Endothelial cell of umbilical vein (primary cell): ENCODE data around the gene ZBTB17. TPM values are rescaled to one million over a fixed set of nuclear protein-coding genes. Genes with fewer than 3 reads are reported as not detected.

Experiments
- BruUV-seq: library from RNA; stranded (reverse); fragments of 400-500 nt; replicated peaks from 2 replicates; lab custom pipeline; 2021; lab: Mats Ljungman, UMichigan
- CTCF ChIA-PET: fragments of 300-600, 350-600 bp; sonication (Branson Sonifier 250); formaldehyde crosslinking; loops from one replicate; lab custom pipeline; 2021; ENCODE audit warnings: antibody characterized with exemption, inconsistent platforms; lab: Charles Lee
- POLR2A ChIA-PET: fragments of 300-600, 350-600 bp; sonication (Branson Sonifier 250); formaldehyde crosslinking; loops from one replicate; lab custom pipeline; 2021; ENCODE audit warnings: antibody characterized with exemption, inconsistent platforms; lab: Charles Lee
- DNase-seq: peaks from one replicate; pipeline ENCODE4 v3.0.0-alpha.2; 2011; ENCODE audit warnings: low read depth, low spot score
- FAIRE-seq: peaks from 2 replicates; lab custom pipeline; 2011; peaks lifted over from hg19 to GRCh38; lab: Jason Lieb, UNC
- H2AFZ ChIP-seq: 2 replicates; pipeline ENCODE4 v1.6.0; 2012; ENCODE audit warnings: low read depth, low read length, control low read depth, inconsistent platforms
- H3K27ac ChIP-seq: 2 replicates; pipeline ENCODE4 v1.5.1; 2011; ENCODE audit warnings: low read depth, mild to moderate bottlenecking, control low read depth, low read length, moderate library complexity; ENCODE audit not compliant: insufficient read depth
- H3K27me3 ChIP-seq, 2 experiments: 2 replicates each; pipeline versions ENCODE4 v1.6.0 to v1.6.1; 2011; ENCODE audit warnings: low read length in 2 of 2, mixed read lengths in 1 of 2; ENCODE audit not compliant: control insufficient read depth in 2 of 2, insufficient read depth in 2 of 2
- H3K36me3 ChIP-seq, 2 experiments: 2 replicates in 1 of 2; 3 replicates in 1 of 2; pipeline ENCODE4 v1.5.1; 2011; ENCODE audit warnings: low read length in 2 of 2, mild to moderate bottlenecking in 1 of 2, moderate library complexity in 1 of 2; ENCODE audit not compliant: control insufficient read depth in 2 of 2, insufficient read depth in 2 of 2; ENCODE audit errors: extremely low read depth in 1 of 2
- H3K4me1 ChIP-seq: 3 replicates; pipeline ENCODE4 v1.5.1; 2011; ENCODE audit warnings: mild to moderate bottlenecking, low read length; ENCODE audit not compliant: control insufficient read depth, insufficient read depth; ENCODE audit errors: extremely low read depth
- H3K4me2 ChIP-seq: 2 replicates; pipeline ENCODE4 v1.6.1; 2011; ENCODE audit warnings: low read length, control low read depth, mixed read lengths; ENCODE audit not compliant: insufficient read depth
- H3K4me3 ChIP-seq, 3 experiments: fragments of 200-600 bp in 1 of 3; sonication (generic), shearing (Covaris generic) in 1 of 3; replicated peaks in 1 of 3; 2 replicates each; pipeline ENCODE4 v1.5.1; 2011 to 2016; ENCODE audit warnings: control low read depth in 3 of 3, low read length in 3 of 3, mild to moderate bottlenecking in 2 of 3, inconsistent platforms in 1 of 3, low read depth in 1 of 3, moderate library complexity in 1 of 3; ENCODE audit not compliant: insufficient read depth in 1 of 3
- H3K79me2 ChIP-seq: 2 replicates; pipeline ENCODE4 v1.6.0; 2012; ENCODE audit warnings: low read length, inconsistent platforms; ENCODE audit not compliant: control insufficient read depth, insufficient read depth
- H3K9ac ChIP-seq: replicated peaks from 2 replicates; pipeline ENCODE3; 2011; ENCODE audit warnings: low read length, control low read depth; ENCODE audit not compliant: insufficient read depth; ENCODE audit errors: extremely low read depth
- H3K9me1 ChIP-seq: replicated peaks from 3 replicates; pipeline ENCODE4 v1.6.0; 2011; ENCODE audit warnings: mild to moderate bottlenecking, low read length; ENCODE audit not compliant: control insufficient read depth, insufficient read depth; ENCODE audit errors: extremely low read depth
- H3K9me3 ChIP-seq: replicated peaks from 2 replicates; pipeline ENCODE4 v1.5.1; 2012; ENCODE audit warnings: low read length, inconsistent platforms; ENCODE audit not compliant: control insufficient read depth, insufficient read depth
- H4K20me1 ChIP-seq: replicated peaks from 2 replicates; pipeline ENCODE3; 2011; ENCODE audit warnings: mild to moderate bottlenecking, low read length; ENCODE audit not compliant: control insufficient read depth, insufficient read depth; ENCODE audit errors: extremely low read depth
- EZH2 ChIP-seq: IDR thresholded peaks from 2 replicates; pipeline ENCODE4 v1.6.1; 2012; ENCODE audit warnings: borderline replicate concordance, low read depth, mild to moderate bottlenecking, moderate library complexity, low read length, inconsistent platforms; ENCODE audit not compliant: severe bottlenecking
- FOS ChIP-seq: IDR thresholded peaks from 2 replicates; pipeline ENCODE4 v1.6.1; 2011; ENCODE audit warnings: mild to moderate bottlenecking, low read length, moderate library complexity, borderline replicate concordance; ENCODE audit not compliant: insufficient read depth
- GATA2 ChIP-seq: IDR thresholded peaks from 2 replicates; pipeline ENCODE4 v1.7.0; 2011; ENCODE audit warnings: low read depth, mild to moderate bottlenecking, moderate library complexity, mixed read lengths, low read length; ENCODE audit not compliant: insufficient read length, insufficient read depth
- JUN ChIP-seq: IDR thresholded peaks from 2 replicates; pipeline ENCODE4 v1.6.1; 2011; ENCODE audit warnings: borderline replicate concordance, low read depth; ENCODE audit not compliant: insufficient read length, insufficient read depth
- MYC ChIP-seq: IDR thresholded peaks from one replicate; pipeline ENCODE4 v1.6.1; 2011; ENCODE audit warnings: mild to moderate bottlenecking, low read depth, low read length
- POLR2A ChIP-seq: IDR thresholded peaks from 2 replicates; pipeline ENCODE4 v1.6.1; 2012; ENCODE audit warnings: low read depth, mild to moderate bottlenecking, control low read depth, low read length
- POLR2AphosphoS5 ChIP-seq: IDR thresholded peaks from 2 replicates; pipeline ENCODE4 v1.6.1; 2012; ENCODE audit warnings: low read depth, mild to moderate bottlenecking, control low read depth, low read length, moderate library complexity; ENCODE audit not compliant: insufficient read depth
- dilution Hi-C: fragments of 300-500 bp; cut with MboI; formaldehyde crosslinking; loops from one replicate; pipeline ENCODE4 v1.15.0; 2019; ENCODE audit warnings: low sequenced_read_pairs; ENCODE audit not compliant: extremely low pct_ligation_motif_present
- intact Hi-C: fragments of 100-400 bp; cut with micrococcal nuclease; formaldehyde crosslinking; loops from one replicate; pipeline ENCODE4 v1.10.0; 2022
- polyA plus RNA-seq, 4 experiments: library from polyadenylated mRNA; depleted of rRNA in 3 of 4; stranded (reverse) in 3 of 4; unstranded in 1 of 4; fragments of >200 nt; gene quantifications; 2 replicates each; pipeline versions ENCODE4 v1.2.1 to v1.2.3, GENCODE V29; 2011 to 2012; ENCODE audit warnings: missing spikeins in 1 of 4
- total RNA-seq: library from RNA; stranded (reverse); gene quantifications from 2 replicates; pipeline ENCODE4 v1.2.3, GENCODE V29; 2021
- TF ChIP-seq, protein P1 (sequence below): IDR thresholded peaks from 2 replicates; pipeline ENCODE4 v1.6.1; 2011; ENCODE audit not compliant: insufficient read depth, insufficient read length
- TF ChIP-seq, protein P2 (sequence below), 2 donors: IDR thresholded peaks; 1 replicate in 1 of 2; 2 replicates in 1 of 2; pipeline ENCODE4 v1.5.1; 2011; ENCODE audit warnings: low read length in 2 of 2, mild to moderate bottlenecking in 2 of 2, moderate library complexity in 2 of 2, control low read depth in 1 of 2, inconsistent platforms in 1 of 2, low read depth in 1 of 2; ENCODE audit not compliant: insufficient read depth in 1 of 2; ENCODE audit errors: extremely low read depth in 1 of 2

Gene ZBTB17
- total and polyA plus RNA-seq, 2 donors (not counting 3 experiments of a cell fraction or from before 2014, with no cell fraction given), result 43.9 to 72.7 TPM

DNA sequence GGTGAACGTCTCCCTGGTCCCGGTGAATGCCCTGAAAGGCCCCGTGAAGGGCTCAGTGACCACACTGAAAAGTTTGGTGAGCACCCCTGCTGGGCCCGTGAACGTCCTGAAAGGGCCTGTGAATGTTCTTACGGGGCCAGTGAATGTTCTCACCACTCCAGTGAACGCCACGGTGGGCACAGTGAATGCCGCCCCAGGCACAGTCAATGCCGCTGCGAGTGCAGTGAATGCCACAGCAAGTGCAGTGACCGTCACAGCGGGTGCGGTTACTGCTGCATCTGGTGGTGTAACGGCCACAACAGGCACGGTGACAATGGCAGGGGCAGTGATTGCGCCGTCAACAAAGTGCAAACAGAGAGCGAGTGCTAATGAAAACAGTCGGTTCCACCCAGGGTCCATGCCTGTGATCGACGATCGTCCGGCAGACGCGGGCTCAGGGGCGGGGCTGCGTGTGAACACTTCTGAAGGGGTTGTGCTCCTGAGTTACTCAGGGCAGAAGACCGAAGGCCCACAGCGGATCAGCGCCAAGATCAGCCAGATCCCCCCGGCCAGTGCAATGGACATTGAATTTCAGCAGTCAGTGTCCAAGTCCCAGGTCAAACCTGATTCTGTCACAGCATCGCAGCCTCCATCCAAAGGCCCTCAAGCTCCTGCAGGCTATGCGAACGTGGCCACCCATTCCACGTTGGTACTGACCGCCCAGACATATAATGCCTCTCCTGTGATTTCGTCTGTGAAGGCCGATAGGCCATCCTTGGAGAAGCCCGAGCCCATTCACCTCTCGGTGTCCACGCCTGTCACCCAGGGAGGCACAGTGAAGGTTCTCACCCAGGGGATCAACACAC is 41.5 kb downstream of the ZBTB17 start:
- Histone ChIP-seq H2AFZ (no peak overlapping the region), H3K27me3 (no peaks in the 10 kb centered on the region), H3K27ac (no peak overlapping the region), H3K9me3 (no peaks in the 10 kb centered on the region), H3K9ac (no peak overlapping the region), H3K4me2 (no peak overlapping the region), H3K79me2 (no peaks in the 10 kb centered on the region), H3K36me3 (peaks cover 18 to 55% of the 10 kb centered on the region in 2 experiments), H3K9me1 (no peaks in the 10 kb centered on the region), H4K20me1 (no peaks in the 10 kb centered on the region), H3K4me3 (no peak overlapping the region), H3K4me1 (peaks cover 22% of the 10 kb centered on the region)
- DNase-seq, result no peak
- POLR2A ChIA-PET, result no interaction called here
- TF ChIP-seq JUN (no peak), POLR2A (no peak)
- FAIRE-seq, result no peak
- dilution Hi-C loops (no loop called here), intact Hi-C loops (no loop called here)
- no TSS peak for BruUV-seq
- CTCF ChIA-PET, result no interaction called here

DNA sequence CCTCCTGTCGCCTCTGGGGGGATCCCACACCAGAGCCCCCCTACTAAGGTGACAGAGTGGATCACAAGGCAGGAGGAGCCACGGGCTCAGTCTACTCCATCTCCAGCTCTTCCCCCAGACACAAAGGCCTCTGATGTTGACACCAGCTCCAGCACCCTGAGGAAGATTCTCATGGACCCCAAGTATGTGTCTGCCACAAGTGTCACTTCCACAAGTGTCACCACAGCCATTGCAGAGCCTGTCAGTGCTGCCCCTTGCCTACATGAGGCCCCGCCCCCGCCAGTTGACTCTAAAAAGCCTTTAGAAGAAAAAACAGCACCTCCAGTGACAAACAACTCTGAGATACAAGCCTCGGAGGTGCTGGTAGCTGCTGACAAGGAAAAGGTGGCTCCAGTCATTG is 42.2 kb downstream of the ZBTB17 start:
- DNase-seq (no peak), FAIRE-seq (no peak)
- POLR2A ChIA-PET, result no interaction called here
- no peak for TF ChIP-seq JUN
- no peak for TF ChIP-seq FOS
- TF ChIP-seq, protein P1, sequence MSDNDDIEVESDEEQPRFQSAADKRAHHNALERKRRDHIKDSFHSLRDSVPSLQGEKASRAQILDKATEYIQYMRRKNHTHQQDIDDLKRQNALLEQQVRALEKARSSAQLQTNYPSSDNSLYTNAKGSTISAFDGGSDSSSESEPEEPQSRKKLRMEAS, result no peak
- no peak for TF ChIP-seq POLR2A
- TF ChIP-seq EZH2, result no peak
- TF ChIP-seq MYC, result no peak
- TF ChIP-seq, protein P2, sequence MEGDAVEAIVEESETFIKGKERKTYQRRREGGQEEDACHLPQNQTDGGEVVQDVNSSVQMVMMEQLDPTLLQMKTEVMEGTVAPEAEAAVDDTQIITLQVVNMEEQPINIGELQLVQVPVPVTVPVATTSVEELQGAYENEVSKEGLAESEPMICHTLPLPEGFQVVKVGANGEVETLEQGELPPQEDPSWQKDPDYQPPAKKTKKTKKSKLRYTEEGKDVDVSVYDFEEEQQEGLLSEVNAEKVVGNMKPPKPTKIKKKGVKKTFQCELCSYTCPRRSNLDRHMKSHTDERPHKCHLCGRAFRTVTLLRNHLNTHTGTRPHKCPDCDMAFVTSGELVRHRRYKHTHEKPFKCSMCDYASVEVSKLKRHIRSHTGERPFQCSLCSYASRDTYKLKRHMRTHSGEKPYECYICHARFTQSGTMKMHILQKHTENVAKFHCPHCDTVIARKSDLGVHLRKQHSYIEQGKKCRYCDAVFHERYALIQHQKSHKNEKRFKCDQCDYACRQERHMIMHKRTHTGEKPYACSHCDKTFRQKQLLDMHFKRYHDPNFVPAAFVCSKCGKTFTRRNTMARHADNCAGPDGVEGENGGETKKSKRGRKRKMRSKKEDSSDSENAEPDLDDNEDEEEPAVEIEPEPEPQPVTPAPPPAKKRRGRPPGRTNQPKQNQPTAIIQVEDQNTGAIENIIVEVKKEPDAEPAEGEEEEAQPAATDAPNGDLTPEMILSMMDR (IDR thresholded peaks at IDR 0.05; ENCODE audit: extremely low read depth in 1 of 2, insufficient read depth in 1 of 2, low read depth in 1 of 2, low read length in 2 of 2), result no peak
- TF ChIP-seq POLR2AphosphoS5, result no peak
- no peak for TF ChIP-seq GATA2
- no peak overlapping the region for H2AFZ ChIP-seq
- H3K27ac ChIP-seq, result no peak overlapping the region
- H3K9me1 ChIP-seq, result no peaks in the 10 kb centered on the region
- H3K27me3 ChIP-seq, result no peaks in the 10 kb centered on the region
- H3K79me2 ChIP-seq, result no peaks in the 10 kb centered on the region
- peaks cover 18 to 60% of the 10 kb centered on the region in 2 experiments for H3K36me3 ChIP-seq
- no peak overlapping the region for H3K9ac ChIP-seq
- H3K4me2 ChIP-seq, result no peak overlapping the region
- intact Hi-C loops (no loop called here), dilution Hi-C loops (no loop called here)
- no TSS peak for BruUV-seq
- H3K9me3 ChIP-seq, result no peaks in the 10 kb centered on the region
- H3K4me1 ChIP-seq, result peaks cover 15% of the 10 kb centered on the region
- H4K20me1 ChIP-seq, result no peaks in the 10 kb centered on the region
- H3K4me3 ChIP-seq, result no peak overlapping the region
- CTCF ChIA-PET, result interaction anchor here (0.6 kb wide), 1 partner anchor 118 kb away, joined by 3 read pairs; no protein-coding TSS in a partner anchor
